Fibroblast of lung (primary cell): ENCODE measurements around the gene PITX3. TPM values are rescaled to one million over a fixed set of nuclear protein-coding genes. Genes with fewer than 3 reads are reported as not detected.
"Not testable (repeated sequence)": the region's sequence is repeated elsewhere in the genome, so short reads cannot be mapped to it uniquely, and the experiment has no call there.

ENCODE experiments used
- DNase-seq, 2 donors: peaks; one replicate each; pipeline versions ENCODE4 v3.0.0 to v3.0.0-alpha.2; 2010; ENCODE audit warnings: low read depth in 2 of 2
- H2AFZ ChIP-seq: 2 replicates; pipeline ENCODE4 v1.5.1; 2012; ENCODE audit warnings: low read length, control low read depth, inconsistent platforms
- H3K27ac ChIP-seq: 2 replicates; pipeline ENCODE4 v1.5.1; 2011; ENCODE audit warnings: low read length, control low read depth; ENCODE audit not compliant: insufficient read depth
- H3K27me3 ChIP-seq: 2 replicates; pipeline ENCODE4 v1.5.1; 2011; ENCODE audit warnings: mild to moderate bottlenecking, low read length; ENCODE audit not compliant: control insufficient read depth, insufficient read depth
- H3K36me3 ChIP-seq: 2 replicates; pipeline ENCODE4 v1.5.1; 2011; ENCODE audit warnings: low read length; ENCODE audit not compliant: control insufficient read depth, insufficient read depth
- H3K4me1 ChIP-seq: 2 replicates; pipeline ENCODE4 v1.5.1; 2011; ENCODE audit warnings: low read length; ENCODE audit not compliant: control insufficient read depth, insufficient read depth; ENCODE audit errors: extremely low read depth
- H3K4me2 ChIP-seq: 2 replicates; pipeline ENCODE4 v1.5.1; 2011; ENCODE audit warnings: low read length, control low read depth; ENCODE audit not compliant: insufficient read depth; ENCODE audit errors: extremely low read depth
- H3K4me3 ChIP-seq, 4 experiments: fragments of 200-600 bp in 1 of 4; sonication (generic) in 1 of 4; replicated peaks in 1 of 4; 2 replicates each; pipeline ENCODE4 v1.5.1; 2011 to 2016; ENCODE audit warnings: low read length in 4 of 4, low read depth in 3 of 4, mild to moderate bottlenecking in 3 of 4, control low read depth in 2 of 4, inconsistent platforms in 1 of 4, mixed read lengths in 1 of 4; ENCODE audit not compliant: insufficient read depth in 1 of 4; ENCODE audit errors: control extremely low read depth in 1 of 4
- H3K79me2 ChIP-seq: 2 replicates; pipeline ENCODE4 v1.5.1; 2012; ENCODE audit warnings: mild to moderate bottlenecking, low read length, inconsistent platforms; ENCODE audit not compliant: control insufficient read depth, insufficient read depth
- H3K9ac ChIP-seq: 2 replicates; pipeline ENCODE4 v1.5.1; 2011; ENCODE audit warnings: mild to moderate bottlenecking, low read length, control low read depth; ENCODE audit not compliant: insufficient read depth
- H3K9me3 ChIP-seq: 2 replicates; pipeline ENCODE4 v1.5.1; 2012; ENCODE audit warnings: low read depth, low read length; ENCODE audit not compliant: control insufficient read depth, insufficient read depth
- H4K20me1 ChIP-seq: 2 replicates; pipeline ENCODE4 v1.5.1; 2011; ENCODE audit warnings: low read length; ENCODE audit not compliant: control insufficient read depth, insufficient read depth; ENCODE audit errors: extremely low read depth
- EZH2 ChIP-seq: IDR thresholded peaks from 2 replicates; pipeline ENCODE4 v1.5.1; 2012; ENCODE audit warnings: low read length, control low read depth, mild to moderate bottlenecking; ENCODE audit errors: missing control alignments
- polyA plus RNA-seq, 2 donors: library from polyadenylated mRNA; depleted of rRNA in 1 of 2; stranded (reverse) in 1 of 2; unstranded in 1 of 2; fragments of >200 nt; gene quantifications; 2 replicates each; pipeline ENCODE4 v1.2.1, GENCODE V29; 2011 to 2012; ENCODE audit warnings: missing spikeins in 1 of 2
- total RNA-seq: library from RNA; depleted of rRNA; stranded (reverse); fragments of >200 nt; gene quantifications from 2 replicates; pipeline ENCODE4 v1.2.1, GENCODE V29; 2014
- TF ChIP-seq, protein P1 (sequence below), 2 donors: IDR thresholded peaks in 1 of 2; conservative IDR thresholded peaks in 1 of 2; 1 replicate in 1 of 2; 2 replicates in 1 of 2; pipeline ENCODE4 v1.5.1; 2011 to 2012; ENCODE audit warnings: low read length in 2 of 2, control low read depth in 1 of 2, inconsistent platforms in 1 of 2, low read depth in 1 of 2, mild to moderate bottlenecking in 1 of 2

Gene PITX3
- total and polyA plus RNA-seq, 2 donors (not counting 1 experiment from before 2014, with no cell fraction given): not detected

DNA sequence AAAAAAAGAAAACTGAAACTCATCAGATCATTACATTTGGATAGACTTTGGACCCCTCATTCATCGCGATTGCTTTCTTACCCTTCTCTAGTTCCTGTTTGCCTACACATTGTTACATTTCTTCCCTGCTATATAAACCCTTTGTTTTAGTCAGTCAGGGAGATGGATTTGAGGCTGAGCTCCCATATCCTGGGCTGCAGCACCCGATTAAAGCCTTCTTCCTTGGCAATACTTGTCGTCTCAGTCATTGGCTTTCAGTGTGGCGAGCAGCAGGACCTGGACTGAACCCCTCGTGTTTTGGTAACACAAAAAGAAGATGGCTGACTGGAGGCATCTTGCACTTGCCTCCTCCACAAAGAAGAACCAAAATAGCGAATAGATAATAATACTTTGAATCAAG, 49.4 kb downstream of the PITX3 start:
- Histone ChIP-seq H3K27ac (no peak overlapping the region), H3K79me2 (no peaks in the 10 kb centered on the region), H3K36me3 (no peaks in the 10 kb centered on the region), H3K4me1 (no peaks in the 10 kb centered on the region), H2AFZ (no peak overlapping the region), H3K4me2 (no peak overlapping the region), H4K20me1 (no peaks in the 10 kb centered on the region), H3K27me3 (no peaks in the 10 kb centered on the region), H3K9ac (no peak overlapping the region), H3K4me3 (no peak overlapping the region), H3K9me3 (no peaks in the 10 kb centered on the region)
- no peak for DNase-seq
- TF ChIP-seq EZH2: no peak
- TF ChIP-seq, protein P1, sequence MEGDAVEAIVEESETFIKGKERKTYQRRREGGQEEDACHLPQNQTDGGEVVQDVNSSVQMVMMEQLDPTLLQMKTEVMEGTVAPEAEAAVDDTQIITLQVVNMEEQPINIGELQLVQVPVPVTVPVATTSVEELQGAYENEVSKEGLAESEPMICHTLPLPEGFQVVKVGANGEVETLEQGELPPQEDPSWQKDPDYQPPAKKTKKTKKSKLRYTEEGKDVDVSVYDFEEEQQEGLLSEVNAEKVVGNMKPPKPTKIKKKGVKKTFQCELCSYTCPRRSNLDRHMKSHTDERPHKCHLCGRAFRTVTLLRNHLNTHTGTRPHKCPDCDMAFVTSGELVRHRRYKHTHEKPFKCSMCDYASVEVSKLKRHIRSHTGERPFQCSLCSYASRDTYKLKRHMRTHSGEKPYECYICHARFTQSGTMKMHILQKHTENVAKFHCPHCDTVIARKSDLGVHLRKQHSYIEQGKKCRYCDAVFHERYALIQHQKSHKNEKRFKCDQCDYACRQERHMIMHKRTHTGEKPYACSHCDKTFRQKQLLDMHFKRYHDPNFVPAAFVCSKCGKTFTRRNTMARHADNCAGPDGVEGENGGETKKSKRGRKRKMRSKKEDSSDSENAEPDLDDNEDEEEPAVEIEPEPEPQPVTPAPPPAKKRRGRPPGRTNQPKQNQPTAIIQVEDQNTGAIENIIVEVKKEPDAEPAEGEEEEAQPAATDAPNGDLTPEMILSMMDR (conservative IDR thresholded peaks at IDR 0.05 in 1 of 2, IDR thresholded peaks at IDR 0.05 in 1 of 2; ENCODE audit: low read depth in 1 of 2, low read length in 2 of 2): no peak

DNA sequence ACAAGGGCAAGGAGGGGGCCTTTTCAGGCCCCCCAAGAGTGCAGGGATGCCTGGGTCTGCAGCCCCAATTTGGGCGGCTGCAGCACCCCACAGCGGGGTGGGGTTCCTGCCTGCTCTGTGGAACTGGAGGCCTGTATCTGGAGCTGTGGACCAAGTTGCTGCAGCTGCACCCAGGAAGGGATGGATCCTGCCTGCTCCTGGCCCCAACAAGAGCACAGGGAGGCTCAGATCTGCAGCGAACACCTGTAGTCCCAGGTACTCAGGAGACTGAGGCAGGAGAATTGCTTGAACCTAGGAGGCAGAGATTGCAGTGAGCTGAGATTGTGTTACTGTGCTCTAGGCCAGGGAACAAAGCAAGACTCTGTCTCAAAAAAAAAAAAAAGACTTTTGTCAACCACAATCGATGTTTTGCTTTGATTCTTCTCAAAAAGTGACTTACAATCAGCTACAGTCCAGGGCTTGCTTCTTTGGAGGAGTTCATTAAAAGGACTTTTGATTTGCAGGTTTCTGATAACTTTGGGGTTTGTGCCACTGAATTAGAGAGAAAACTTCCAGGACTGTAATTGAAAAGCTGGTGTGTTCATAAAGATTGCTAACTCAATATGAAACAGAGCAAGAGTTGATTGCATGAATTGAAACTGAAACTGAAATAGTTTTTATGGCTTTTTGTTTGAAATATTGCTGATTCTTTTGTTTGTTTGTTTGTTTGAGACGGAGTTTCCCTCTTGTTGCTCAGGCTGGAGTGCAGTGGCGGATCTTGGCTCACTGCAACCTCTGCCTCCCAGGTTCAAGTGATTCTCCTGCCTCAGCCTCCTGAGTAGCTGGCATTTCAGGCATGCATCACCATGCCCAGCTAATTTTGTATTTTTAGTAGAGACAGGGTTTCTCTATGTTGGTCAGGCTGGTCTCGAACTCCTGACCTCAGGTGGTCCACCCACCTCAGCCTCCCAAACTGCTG, 52.1 kb downstream of the PITX3 start:
- H3K4me1 ChIP-seq, H3K27me3 ChIP-seq, H3K4me3 ChIP-seq, H3K36me3 ChIP-seq, H3K9ac ChIP-seq, DNase-seq, H3K79me2 ChIP-seq, H3K27ac ChIP-seq, H4K20me1 ChIP-seq, H3K9me3 ChIP-seq, H2AFZ ChIP-seq: not testable (repeated sequence)
- H3K4me2 ChIP-seq: peak overlapping the region; percentile 40

DNA sequence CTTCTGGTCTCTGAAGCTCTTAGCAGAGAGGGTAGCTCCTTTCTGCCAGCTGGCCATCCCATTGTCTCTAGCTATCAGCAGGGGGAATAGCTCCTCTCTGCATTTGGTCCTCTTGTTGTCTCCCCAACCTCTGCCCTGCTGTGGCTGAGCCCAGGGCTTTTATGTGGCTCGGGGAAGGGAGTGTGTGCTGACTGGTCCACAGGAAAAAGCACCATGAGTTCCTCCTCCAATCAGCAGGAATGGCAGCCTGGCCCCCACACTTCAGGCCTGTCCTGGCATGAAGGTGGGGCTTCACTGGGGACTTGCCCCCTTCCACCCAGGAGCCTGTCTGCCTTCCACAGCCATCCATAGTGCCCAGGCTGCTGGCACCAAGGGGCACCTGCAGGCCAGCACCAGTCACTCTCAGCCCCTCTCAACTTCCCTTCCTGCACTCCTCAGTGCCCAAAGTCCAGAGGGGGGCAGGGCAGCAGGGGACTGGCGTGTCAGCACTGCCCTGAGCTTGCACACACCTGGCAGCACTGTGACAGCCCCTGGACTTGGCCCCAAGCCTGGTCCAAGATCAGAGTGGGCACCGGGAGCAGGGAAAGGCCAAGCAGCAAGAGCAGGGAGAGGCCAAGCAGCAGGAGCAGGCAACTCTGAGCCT, 52.9 kb downstream of the PITX3 start:
- TF ChIP-seq EZH2: no peak
- TF ChIP-seq, protein P1 (conservative IDR thresholded peaks at IDR 0.05 in 1 of 2, IDR thresholded peaks at IDR 0.05 in 1 of 2; ENCODE audit: low read depth in 1 of 2, low read length in 2 of 2): no peak
- Histone ChIP-seq H3K4me3 (no peak overlapping the region), H3K79me2 (no peaks in the 10 kb centered on the region), H2AFZ (no peak overlapping the region), H3K9ac (no peak overlapping the region), H3K9me3 (no peaks in the 10 kb centered on the region), H3K36me3 (no peaks in the 10 kb centered on the region), H4K20me1 (no peaks in the 10 kb centered on the region), H3K27ac (no peak overlapping the region), H3K4me2 (no peak overlapping the region), H3K27me3 (no peaks in the 10 kb centered on the region), H3K4me1 (no peaks in the 10 kb centered on the region)
- DNase-seq: no peak
